ENCODE measurements around the gene BCO2.

The BCO2 gene

DNA sequence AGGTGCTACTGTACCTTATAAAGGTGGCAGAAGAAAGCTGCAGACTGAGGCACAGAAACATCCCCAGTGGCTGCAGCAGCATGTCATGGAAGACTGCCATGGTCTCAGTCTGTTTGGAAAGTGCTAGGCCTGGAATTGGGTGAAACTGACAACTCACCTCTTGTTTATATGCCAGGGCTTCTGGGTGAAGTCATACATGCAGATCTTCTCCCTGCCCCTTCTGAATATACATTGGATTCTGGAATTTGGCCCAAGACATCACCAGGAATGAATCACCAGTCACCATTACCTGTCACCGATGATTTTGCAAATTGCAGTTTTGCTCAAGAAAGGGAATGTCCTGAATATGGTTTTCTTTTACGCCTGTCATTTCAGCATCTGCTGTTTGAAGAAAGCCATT is 85.2 kb downstream of the BCO2 start, which contains the start of gene PLET1:
PLET1 (minus strand) TSS at position 371 of the 400 bp plus-strand sequence; CDS start at position 100, 271 bp downstream.
- no peak within 1 kb of the TSS for H3K4me3 ChIP-seq (replicated peaks; ENCODE audit: low read depth, low read length)
- TF ChIP-seq, protein P1, sequence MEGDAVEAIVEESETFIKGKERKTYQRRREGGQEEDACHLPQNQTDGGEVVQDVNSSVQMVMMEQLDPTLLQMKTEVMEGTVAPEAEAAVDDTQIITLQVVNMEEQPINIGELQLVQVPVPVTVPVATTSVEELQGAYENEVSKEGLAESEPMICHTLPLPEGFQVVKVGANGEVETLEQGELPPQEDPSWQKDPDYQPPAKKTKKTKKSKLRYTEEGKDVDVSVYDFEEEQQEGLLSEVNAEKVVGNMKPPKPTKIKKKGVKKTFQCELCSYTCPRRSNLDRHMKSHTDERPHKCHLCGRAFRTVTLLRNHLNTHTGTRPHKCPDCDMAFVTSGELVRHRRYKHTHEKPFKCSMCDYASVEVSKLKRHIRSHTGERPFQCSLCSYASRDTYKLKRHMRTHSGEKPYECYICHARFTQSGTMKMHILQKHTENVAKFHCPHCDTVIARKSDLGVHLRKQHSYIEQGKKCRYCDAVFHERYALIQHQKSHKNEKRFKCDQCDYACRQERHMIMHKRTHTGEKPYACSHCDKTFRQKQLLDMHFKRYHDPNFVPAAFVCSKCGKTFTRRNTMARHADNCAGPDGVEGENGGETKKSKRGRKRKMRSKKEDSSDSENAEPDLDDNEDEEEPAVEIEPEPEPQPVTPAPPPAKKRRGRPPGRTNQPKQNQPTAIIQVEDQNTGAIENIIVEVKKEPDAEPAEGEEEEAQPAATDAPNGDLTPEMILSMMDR (IDR thresholded peaks at IDR 0.05; ENCODE audit: low read length, missing control alignments): no peak
- DNase-seq (ENCODE audit: low read depth): no peak

GRCh38 chr11:112265659-112266409 is 90.5 kb downstream of the BCO2 start:
- no peak overlapping the region for H3K4me3 ChIP-seq (replicated peaks; ENCODE audit: low read depth, low read length)
- TF ChIP-seq, protein P1 (IDR thresholded peaks at IDR 0.05; ENCODE audit: low read length, missing control alignments): no peak
- DNase-seq (ENCODE audit: low read depth): no peak

DNA sequence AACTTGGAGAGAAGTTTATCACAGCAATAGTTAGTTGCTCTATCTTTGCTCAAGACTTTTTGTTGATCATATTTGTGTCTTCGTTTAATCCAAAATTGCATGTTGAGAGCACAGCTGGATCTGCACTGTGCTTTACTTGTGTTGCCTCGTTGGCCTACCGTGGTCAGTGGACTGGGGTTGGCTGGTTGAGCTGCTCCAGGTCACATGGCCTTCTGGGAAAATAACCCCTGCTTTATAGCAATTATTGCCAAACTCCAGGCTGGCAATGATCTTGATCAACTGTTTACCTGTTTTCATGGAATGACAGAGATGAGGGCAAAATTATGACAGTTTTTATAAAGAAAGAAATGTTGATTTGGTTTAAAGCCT is 91.1 kb downstream of the BCO2 start:
- H3K4me3 ChIP-seq (replicated peaks; ENCODE audit: low read depth, low read length): no peak overlapping the region
- DNase-seq (ENCODE audit: low read depth): no peak
- TF ChIP-seq, protein P1 (IDR thresholded peaks at IDR 0.05; ENCODE audit: low read length, missing control alignments): no peak

DNA sequence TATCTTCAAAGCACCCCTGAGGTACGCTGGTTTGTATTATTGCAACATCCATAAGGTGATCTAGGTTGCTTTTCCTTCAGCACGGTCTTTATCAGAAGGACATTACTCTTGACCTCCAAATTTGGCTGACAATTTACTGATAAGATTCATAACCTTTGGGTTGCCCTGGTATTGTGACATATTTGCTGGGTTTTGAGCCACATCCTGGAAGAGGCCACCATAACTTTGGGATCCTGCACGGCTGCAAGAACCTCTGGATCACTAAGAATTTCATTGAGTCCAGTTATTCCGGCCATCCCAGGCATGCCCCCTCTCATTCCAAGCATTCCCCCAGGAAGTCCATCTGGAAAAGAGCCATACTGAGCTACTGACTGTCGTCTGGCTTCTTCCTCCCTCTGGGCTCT is 91.9 kb downstream of the BCO2 start:
- H3K4me3 ChIP-seq (replicated peaks; ENCODE audit: low read depth, low read length): no peak overlapping the region
- TF ChIP-seq, protein P1 (IDR thresholded peaks at IDR 0.05; ENCODE audit: low read length, missing control alignments): no peak
- DNase-seq (ENCODE audit: low read depth): no peak

- no peak overlapping the region for H3K4me3 ChIP-seq (replicated peaks; ENCODE audit: low read depth, low read length)
- DNase-seq (ENCODE audit: low read depth): no peak
- TF ChIP-seq, protein P1 (IDR thresholded peaks at IDR 0.05; ENCODE audit: low read length, missing control alignments): no peak
Observed at GRCh38 chr11:112268406-112268805, 93.1 kb downstream of the BCO2 start.
